ENCODE data around the gene DDX4.

The DDX4 gene

GRCh38 chr5:55860709-55861108 lies 122.8 kb downstream of the DDX4 start:
- no peak for DNase-seq
- intact Hi-C loops (cut with DNase I): no loop called here

DNA sequence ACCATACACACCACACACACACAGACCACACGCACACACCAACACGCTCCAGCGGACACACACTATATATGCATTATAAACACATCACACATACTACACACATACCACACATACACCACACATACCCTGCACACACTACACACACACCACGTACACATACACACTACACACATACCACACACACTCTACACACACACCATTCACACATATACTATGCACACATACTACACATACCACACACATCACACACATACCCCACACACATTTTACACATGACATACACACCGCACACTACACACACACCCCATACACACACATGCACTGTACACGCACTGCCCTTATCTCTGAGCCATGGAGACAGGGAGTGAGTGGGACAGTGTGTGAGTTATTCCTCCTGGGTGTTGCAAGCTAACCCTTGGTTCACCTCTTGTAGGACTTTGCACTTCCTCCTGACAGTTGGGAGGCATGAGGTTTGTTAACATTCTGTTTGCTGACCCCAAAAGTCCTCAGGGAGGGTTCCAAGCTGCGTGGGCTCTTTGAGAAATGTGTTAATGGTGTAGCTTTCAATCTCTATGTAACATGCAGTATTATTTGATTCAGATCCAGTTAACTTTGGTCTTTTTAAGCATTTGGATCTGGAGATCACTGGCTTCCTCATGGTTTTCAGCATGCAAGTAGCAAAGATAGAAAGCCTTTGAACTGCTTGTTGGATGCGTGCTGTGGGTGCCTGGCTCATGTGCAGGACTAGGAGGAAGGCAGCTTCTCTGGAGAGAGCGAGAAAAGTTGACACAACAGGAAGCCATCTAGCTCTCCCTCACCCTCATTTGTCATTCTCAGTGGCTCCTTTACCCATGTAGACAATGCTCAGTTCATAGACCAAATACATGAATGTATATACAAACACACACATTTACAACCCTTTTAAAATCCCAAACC lies 127.0 kb downstream of the DDX4 start:
- DNase-seq: no peak
- intact Hi-C loops (cut with DNase I): no loop called here

- DNase-seq: no peak
- intact Hi-C loops (cut with DNase I): no loop called here
Observed at GRCh38 chr5:55865831-55866230, 128.0 kb downstream of the DDX4 start.

DNA sequence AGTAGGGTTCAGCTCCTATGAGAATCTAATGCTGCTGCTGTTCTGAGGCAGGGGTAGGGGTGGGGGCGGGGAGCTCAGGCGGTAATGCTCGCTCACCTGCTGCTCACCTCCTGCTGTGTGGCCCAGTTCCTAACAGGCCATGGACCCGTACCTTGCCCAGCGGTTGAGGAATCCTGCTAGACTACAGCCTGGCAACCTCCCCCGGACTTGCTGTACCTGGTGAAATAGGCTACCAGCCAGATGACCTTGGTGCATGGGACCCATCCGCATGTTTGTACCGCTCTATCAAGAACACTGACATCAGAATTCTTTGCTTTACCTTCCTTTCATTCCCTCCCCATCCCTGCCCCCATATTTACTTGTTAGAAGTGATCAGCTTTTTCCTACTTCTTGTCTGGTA lies 128.6 kb downstream of the DDX4 start:
- intact Hi-C loops (cut with DNase I): no loop called here
- no peak for DNase-seq

Data from posterior cingulate gyrus (tissue), 11 donors.